Amniotic epithelial cell (primary cell): ENCODE results near the gene GHSR.
A peak's percentile ranks its signal among the peaks of the same experiment; 100 is the strongest.

Source experiments
- DNase-seq: peaks from one replicate; pipeline ENCODE4 v3.0.0-alpha.2; 2010; ENCODE audit warnings: low read depth

Gene GHSR

DNA sequence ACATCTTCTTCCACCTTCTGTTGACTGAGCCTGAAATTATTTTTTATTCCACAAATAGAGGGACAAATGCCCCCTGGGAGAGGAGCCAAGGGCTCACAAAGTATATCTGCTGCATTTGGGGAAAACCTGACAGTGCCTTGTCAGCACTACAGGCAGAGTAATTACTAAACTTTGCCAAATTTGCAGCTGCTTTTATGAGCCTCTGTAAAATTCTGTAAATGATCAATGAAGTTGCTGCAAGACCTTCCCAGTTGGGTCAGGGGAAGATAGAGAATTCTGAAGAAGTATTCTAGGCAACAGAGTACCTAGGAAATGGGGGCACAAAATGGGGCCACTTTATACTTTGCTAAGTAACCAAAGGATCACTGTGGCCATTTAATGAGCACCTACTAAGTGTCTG lies 10.5 kb downstream of the GHSR start:
- DNase-seq: no peak

DNA sequence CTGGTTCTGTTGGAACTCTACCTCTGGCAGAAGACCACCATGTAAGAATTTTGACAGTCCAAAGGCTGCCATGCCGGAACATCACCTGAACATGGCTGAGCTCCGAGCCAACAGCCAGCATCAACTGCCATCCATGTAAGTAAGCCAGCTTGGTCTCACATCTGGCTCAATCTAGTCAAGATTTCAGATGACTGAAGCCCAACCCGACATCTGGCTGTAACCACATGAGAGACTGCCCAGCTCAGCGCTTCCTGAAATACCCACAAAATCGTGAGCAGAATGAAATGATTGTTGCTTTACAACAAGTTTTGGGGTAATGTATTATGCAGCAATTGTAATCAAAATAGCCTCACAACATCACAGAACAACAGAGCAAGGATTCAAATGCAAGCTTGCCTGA lies 32.9 kb downstream of the GHSR start:
- DNase-seq: no peak

DNA sequence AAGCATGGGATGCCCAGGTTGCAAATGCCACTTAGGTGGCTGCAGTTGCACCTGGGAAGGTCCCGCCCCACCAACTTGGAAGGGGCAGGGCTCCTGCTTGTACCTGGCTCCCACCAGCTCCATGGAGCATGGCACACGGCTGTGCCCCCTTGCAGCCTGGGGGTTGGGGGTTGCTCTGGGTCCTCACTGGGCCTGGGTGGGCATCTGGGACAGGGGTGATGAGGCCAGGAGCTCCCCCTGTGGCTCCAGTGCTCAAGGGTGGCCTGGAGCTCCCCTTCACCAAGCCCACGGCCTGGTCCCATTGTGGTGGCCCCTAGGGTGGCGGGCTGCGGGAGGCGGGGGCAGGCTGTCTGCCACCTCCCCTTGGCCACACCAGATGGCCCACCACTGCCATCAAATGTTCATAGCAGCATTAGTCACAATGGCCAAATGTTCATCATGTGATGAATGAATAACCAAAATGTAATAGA lies 36.7 kb downstream of the GHSR start:
- no peak for DNase-seq

DNA sequence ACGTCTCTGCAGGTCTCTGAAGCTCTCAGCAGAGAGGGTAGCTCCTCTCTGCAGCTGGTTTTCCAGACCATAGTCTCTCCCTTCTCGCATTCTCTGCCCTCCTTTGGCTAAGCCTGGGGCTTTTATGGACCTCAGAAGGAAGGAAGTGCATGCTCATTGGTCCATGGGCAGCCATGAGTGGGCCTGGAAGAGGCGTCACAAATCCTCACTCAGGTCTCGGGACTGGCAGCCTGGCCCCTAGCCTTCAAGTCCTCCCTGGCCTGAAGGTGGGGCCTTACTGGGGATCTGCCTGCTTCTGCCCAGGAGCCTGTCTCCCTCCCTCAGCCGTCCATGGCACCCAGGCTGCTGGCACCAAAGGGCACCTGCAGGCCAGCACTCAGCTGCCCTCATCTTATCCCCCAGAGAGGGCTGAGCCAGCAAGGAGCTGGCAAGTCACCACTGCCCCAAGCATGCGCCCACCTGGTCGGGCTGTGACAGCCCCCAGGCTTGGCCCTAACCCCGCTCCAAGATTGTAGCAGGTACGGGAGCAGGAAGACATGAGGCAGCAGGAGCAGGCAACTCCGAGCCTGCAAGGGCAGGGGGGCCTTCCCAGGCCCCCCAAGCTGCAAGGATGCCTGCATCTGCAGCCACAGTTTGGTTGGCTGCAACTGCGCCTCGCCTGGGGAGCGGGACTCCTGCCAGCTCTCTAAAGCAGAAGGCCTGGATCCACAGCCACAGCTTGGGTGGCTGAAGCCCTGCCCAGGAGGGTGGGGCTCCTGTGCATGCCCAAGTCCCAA lies 37.4 kb downstream of the GHSR start:
- no peak for DNase-seq

DNA sequence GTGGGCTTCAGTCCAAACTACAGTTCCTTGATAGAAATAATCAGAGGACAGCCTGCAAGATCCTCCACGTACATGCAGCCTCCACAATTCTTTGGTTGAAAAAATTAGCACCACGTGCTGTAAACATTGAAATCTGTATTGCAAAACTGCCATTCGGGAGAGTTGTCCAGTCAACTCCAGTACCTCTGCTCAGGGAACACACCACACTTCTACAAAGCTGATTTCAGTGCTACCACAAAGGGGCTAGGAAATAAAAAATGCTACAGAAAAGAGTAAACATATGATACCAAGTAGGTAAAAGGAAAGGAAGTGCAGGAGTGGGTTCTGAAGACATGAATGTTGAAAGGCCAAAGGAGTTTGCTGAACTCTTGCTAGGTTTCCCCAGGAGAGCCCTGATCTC lies 40.4 kb downstream of the GHSR start:
- DNase-seq: no peak

DNA sequence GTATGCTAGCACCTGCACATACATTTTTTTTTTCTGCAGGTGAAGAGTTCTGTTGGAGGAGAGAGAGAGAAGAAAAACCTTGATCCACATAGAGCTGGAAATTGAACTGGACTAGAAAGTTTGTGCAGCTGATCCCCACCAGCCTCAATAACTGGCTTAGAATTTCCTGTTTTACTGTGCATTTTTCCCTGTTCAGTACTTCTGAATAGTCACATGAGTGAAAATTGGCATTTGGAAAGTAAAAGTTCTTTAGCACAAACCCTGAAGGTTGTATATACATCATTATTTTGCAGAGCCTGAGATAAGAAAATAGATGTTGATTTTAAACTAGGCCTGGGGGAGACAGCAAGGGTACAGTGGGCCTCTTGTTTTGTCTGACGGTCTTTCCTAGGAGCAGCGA lies 42.3 kb downstream of the GHSR start:
- DNase-seq: no peak

DNA sequence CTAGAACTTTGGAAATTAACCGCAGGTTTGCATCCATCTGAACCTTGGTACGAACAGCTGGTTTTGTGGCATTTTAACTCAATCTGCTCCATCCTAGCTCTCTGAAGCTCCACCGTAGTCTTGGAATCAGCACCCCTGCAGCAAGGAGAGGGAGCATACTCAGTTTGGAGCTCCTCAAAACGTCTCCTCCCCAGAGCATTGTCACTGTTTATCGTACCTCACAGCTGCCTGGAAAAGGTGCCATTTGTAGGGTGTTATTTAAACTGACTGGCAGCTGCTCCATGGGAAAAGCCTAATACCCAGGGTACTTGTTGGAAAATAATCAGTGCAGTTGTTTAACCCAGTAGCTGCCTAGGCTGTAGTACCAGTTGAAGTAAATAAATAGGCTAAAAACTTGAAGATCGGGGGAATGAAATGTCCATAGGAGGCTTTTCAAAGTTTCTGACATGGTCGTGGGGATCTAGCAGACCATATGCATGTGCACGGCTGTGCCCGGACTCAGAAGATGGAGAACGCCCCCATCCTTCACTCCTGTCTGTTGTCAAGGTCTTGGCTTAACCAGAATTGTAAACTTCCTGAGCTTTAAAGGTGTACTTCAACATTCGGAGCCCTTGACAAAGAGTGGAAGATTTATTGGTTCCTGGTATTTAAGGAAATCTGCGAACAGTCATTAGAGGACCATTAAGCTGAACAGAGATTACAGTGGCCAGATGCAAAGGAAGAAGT lies 43.9 kb downstream of the GHSR start:
- no peak for DNase-seq

DNA sequence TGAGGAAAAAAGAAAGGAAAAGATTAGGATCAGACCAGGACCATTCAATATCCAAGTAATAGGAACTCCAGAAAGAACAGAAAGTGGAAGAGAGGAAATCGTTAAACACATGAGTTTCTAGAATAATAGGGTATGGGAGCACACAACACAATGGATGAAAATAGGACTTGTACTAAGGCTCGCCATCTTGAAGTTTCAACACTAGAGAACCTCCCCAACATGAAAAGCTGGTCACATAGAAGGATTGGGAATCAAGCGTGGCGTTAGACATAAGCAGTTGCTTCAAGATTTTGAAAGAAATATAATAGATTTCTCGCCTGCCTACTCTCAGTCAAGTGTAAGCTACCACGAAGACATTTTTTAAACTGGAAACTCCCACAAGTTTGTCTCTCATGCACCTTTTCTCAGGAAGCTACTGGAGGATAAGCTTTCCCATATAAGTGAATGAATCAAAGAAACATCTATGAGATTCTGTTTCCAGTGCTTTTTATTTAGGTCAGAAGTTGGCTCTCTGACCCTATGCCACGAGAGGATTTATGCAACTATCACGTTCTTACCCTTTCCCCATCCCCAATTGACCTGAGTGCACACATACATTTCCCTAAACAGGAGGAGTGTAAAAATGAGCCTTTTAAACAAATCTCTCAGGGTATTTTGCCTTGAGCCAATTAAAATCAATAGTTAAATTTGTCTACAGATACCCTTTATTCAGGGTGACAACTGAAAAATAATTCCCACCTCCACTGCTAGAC lies 45.2 kb downstream of the GHSR start:
- no peak for DNase-seq

DNA sequence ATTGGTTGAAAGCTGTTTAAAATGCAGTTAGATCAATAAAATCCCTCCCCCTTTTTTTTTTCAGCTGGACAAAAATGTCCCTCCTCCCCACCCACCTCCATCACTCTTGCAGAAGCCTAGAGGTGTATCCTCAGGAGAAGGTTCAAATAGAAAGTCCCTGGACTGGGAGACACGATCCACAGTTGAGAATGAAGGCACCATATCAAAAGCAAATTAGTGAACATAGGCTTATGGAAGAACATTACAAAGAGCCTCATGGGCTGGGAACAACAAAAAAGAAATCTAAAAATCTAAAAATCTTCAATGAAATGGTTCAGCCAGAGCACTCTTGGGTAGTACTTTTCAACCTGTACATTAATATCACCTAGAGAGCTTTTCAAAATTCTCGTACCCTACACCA lies 46.2 kb downstream of the GHSR start:
- DNase-seq: no peak

DNA sequence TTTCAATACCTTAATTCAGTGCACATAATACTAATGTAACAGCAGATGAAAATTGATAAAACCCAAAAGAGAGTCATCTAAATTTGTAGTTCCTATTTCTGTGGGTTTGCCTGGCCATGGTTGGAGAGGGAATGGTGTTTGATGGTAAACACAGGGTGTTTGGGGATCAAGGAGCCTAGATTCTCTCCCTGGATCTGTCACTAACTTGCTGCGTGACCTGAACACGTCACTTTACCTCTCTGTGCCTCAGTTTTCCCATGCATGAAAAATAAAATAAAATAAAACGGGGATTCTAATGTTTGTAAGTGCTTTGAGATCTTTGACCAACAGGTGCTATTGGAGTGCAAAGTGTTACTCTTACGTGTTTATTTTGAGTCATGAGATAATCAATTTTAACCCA lies 49.8 kb downstream of the GHSR start:
- no peak for DNase-seq

DNA sequence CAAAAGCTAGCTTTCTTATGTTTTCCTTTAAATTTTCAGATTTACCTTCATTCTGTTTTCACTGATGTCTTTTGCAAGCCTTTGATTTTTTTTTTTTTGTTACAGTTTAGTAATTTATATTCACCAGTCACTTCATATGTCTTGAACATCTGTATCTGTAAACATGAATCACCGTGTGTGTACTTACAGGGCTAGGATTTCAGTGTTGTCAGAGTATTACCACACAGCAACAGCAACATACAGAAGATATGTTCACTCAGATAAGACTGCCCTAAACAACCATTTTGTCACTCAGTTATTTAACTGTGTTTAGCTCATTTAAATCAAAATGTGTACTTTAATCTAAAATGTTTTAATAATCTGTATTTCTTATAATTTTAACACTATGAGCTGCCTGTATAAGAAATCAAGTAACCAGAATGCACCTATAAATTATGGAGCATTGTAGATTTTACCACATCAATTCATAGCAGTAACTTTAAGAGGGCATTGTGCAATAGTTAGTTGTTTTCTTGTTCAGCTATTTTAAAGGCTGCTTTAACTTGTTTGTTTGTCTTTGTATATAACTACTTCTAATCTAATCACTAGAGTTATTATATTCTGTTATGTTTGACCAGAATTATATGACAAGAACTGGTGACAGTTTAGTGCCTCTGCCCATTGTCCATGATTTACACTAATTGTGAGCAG lies 50.4 kb downstream of the GHSR start:
- DNase-seq: peak; percentile 97

DNA sequence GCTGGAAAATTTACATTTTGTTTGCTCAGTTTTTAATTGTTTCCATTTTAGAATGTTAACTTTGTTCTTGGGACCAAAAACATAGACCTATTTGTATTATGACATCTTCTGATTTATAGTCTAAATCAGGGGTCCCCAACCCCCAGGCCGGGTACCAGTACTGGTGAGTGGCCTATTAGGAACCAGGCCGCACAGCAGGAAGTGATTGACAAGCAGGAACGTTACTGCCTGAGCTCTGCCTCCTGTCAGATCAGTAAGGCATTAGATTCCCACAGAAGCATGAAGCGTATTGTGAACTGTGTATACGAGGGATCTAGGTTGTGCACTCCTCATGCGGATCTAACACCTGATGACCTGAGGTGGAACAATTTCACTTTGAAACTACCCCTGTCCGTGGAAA lies 51.9 kb downstream of the GHSR start:
- no peak for DNase-seq

DNA sequence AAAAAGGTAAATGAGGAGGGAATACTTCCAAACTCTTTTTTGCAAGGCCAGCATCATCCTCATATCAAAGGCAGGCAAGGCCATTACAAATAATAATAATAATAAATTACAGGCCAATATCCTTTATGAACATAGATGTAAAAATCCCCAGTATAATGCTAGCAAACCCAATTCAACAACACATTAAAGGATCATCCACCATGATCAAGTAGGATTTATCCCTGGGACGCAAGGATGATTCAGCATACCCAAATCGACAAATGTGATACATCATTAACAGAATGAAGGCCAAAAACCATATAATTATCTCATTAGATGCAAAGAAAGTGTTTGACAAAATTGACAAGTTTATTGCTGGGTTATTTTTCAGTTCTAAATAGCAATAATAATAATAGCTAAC lies 53.6 kb downstream of the GHSR start:
- no peak for DNase-seq
